SK-N-MC (cell line): ENCODE data around the gene GRB7.

Source experiments
- DNase-seq: peaks from one replicate; pipeline ENCODE4 v3.0.0-alpha.2; 2011; ENCODE audit warnings: low read depth, low spot score
- H3K27ac ChIP-seq: fragments of 200-600 bp; sonication (generic); 2 replicates; pipeline ENCODE4 v1.5.1; 2016; ENCODE audit warnings: mixed run types
- H3K36me3 ChIP-seq: fragments of 200-600 bp; sonication (generic); 2 replicates; pipeline ENCODE4 v1.6.1; 2017; ENCODE audit warnings: antibody characterized with exemption, low read length, mixed read lengths; ENCODE audit not compliant: insufficient read depth
- H3K4me3 ChIP-seq: fragments of 200-600 bp; sonication (generic); 2 replicates; pipeline ENCODE4 v1.5.1; 2016
- H3K9ac ChIP-seq: fragments of 200-600 bp; sonication (generic); 2 replicates; pipeline ENCODE4 v1.8.0; 2017; ENCODE audit warnings: mixed run types, mixed read lengths; ENCODE audit not compliant: insufficient read length
- H3K9me3 ChIP-seq: fragments of 200-600 bp; sonication (generic); 2 replicates; pipeline ENCODE4 v1.6.1; 2017; ENCODE audit warnings: low read depth, mild to moderate bottlenecking, antibody characterized with exemption, low read length, moderate library complexity, mixed read lengths
- EZH2 ChIP-seq: fragments of 200-600 bp; sonication (generic); IDR thresholded peaks from one replicate; pipeline ENCODE4 v1.6.1; 2017; ENCODE audit warnings: antibody characterized with exemption
- FOXP2 ChIP-seq: optimal IDR thresholded peaks from 2 replicates; pipeline ENCODE3; 2011; ENCODE audit warnings: mild to moderate bottlenecking, moderate library complexity; ENCODE audit not compliant: insufficient read depth; ENCODE audit errors: extremely low read length, control extremely low read depth
- POLR2AphosphoS5 ChIP-seq: IDR thresholded peaks from 2 replicates; pipeline ENCODE4 v1.6.1; 2012; ENCODE audit warnings: mild to moderate bottlenecking, low read depth, low read length, borderline replicate concordance

GRB7 gene

DNA sequence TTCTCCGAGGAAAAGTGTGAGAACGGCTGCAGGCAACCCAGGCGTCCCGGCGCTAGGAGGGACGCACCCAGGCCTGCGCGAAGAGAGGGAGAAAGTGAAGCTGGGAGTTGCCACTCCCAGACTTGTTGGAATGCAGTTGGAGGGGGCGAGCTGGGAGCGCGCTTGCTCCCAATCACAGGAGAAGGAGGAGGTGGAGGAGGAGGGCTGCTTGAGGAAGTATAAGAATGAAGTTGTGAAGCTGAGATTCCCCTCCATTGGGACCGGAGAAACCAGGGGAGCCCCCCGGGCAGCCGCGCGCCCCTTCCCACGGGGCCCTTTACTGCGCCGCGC, 38.0 kb upstream of the GRB7 start, which contains the start of gene ERBB2:
Gene ERBB2 (plus strand): TSS at position 247 of the 330 bp plus-strand sequence. CDS start 175 bp downstream, outside the sequence.
- no peaks in the 10 kb centered on the region for H3K9me3 ChIP-seq
- peak within 1 kb of the TSS; percentile 92 for H3K4me3 ChIP-seq
- peak; percentile 26 for DNase-seq
- TF ChIP-seq FOXP2 = no peak
- peak; percentile 68 for TF ChIP-seq POLR2AphosphoS5
- no peaks in the 10 kb centered on the region for H3K36me3 ChIP-seq
- peak within 1 kb of the TSS; percentile 84 for H3K9ac ChIP-seq
- H3K27ac ChIP-seq = no peak within 1 kb of the TSS

DNA sequence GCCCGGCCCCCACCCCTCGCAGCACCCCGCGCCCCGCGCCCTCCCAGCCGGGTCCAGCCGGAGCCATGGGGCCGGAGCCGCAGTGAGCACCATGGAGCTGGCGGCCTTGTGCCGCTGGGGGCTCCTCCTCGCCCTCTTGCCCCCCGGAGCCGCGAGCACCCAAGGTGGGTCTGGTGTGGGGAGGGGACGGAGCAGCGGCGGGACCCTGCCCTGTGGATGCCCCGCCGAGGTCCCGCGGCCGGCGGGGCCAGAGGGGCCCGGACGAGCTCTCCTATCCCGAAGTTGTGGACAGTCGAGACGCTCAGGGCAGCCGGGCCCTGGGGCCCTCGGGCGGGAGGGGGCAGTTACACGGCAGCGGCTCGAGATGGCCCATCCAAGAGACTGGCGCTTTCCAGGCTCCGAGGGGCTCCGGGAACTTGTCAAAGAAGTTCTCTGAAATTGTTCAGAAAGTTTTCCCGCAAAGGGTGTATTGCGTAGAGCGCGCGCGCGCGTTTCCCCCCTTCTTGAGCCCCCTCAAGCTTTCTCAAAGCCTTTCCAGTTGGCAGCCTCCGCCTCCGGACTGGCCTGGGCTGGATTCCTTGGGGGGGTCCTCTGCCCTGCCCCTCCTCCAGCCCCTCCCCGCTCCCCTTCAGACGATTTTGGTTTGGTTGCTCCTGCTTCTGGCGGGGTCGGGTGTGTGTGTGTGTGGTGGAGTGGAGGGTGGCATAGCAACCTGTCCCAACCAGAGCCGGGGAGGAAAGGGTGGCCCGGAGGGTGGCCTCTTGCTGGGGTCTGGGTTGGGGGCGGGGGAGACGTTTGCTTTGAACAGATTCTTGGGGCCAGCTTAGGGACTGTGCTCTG, 37.4 kb upstream of the GRB7 start:
- Histone ChIP-seq H3K4me3 (peak overlapping the region; percentile 92), H3K27ac (no peak overlapping the region)

DNA sequence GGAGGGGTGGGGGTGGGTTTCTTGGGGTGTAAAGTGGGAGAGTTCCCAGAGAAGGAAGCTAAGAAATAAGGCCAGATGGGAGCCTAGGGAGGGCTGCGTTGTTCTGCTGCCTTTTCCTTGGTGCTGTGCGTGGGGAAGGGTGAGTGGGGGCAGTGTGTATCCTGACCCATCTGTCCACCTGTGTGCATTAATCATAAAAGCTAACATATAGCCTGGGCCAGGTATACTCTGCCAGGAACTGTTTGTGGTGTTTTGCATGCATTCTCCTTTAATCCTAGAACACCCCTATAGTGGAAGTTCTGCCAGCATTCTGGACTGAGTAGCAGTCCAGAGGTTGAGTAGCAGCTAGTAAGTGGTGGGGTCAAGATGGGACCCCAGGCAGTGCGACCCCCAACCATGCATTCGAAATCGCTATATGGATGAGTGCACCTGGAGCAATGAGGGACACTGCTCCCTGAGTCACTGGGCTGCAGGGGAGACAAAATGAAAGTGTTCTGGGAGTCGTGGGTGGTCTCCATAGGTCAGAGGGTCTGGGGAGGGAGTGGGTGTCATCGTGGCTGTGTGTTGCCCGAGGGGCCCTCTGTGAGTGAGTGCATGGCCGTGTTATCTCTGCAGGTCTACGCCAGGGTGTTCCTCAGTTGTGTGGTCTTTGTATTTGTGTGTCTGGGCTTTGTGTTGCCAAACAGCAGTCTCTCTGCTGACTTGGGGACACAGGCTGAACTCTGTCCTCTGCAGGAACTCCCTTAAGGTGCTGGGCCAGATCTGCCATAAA, 36.5 kb upstream of the GRB7 start:
- no peaks in the 10 kb centered on the region for H3K36me3 ChIP-seq
- H3K9me3 ChIP-seq = no peaks in the 10 kb centered on the region
- H3K4me3 ChIP-seq = peak overlapping the region; percentile 92
- DNase-seq = no peak
- peak overlapping the region; percentile 84 for H3K9ac ChIP-seq
- TF ChIP-seq FOXP2 = no peak
- no peak for TF ChIP-seq EZH2
- TF ChIP-seq POLR2AphosphoS5 = no peak
- no peak overlapping the region for H3K27ac ChIP-seq

More for the DNA sequence above, 37.4 kb upstream of the GRB7 start:
- no peak for TF ChIP-seq POLR2AphosphoS5
- TF ChIP-seq EZH2 = no peak
- no peak for TF ChIP-seq FOXP2
- H3K9me3 ChIP-seq = no peaks in the 10 kb centered on the region
- no peak for DNase-seq
- H3K36me3 ChIP-seq = no peaks in the 10 kb centered on the region
- peak overlapping the region; percentile 84 for H3K9ac ChIP-seq

DNA sequence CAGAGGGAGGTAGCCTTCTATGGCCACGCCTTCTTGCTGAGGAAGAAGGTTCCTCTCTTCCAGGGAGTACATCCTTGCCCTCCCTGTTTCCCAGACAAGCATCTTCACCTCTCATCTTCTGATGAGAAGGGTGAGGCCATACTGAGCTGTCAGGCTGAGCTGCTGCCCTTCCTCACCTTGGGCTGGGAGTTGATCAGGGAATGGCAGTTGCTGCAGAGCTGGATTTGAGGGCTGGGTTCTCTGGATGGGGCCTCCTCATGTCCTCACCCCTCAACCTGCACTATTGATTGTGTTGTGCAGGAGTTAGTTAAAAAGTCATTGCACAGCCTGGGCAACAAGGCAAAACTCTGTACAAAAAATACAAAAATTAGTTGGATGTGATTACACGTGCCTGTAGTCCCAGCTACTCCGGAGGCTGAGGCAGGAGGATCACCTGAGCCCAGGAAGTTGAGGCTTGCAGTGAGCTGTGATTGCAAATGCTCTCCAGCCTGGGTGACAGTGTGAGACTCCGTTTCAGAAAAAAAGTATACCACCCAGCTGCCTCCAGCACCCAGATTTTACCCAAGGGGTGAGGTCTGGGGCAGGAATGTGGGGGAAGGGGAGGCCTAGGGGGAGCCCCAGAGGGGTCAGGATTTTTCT, 35.8 kb upstream of the GRB7 start:
- no peak overlapping the region for H3K4me3 ChIP-seq
- TF ChIP-seq FOXP2 (no peak), POLR2AphosphoS5 (no peak), EZH2 (no peak)
- no peak overlapping the region for H3K27ac ChIP-seq
- no peaks in the 10 kb centered on the region for H3K9me3 ChIP-seq
- no peak overlapping the region for H3K9ac ChIP-seq
- no peaks in the 10 kb centered on the region for H3K36me3 ChIP-seq
- no peak for DNase-seq

DNA sequence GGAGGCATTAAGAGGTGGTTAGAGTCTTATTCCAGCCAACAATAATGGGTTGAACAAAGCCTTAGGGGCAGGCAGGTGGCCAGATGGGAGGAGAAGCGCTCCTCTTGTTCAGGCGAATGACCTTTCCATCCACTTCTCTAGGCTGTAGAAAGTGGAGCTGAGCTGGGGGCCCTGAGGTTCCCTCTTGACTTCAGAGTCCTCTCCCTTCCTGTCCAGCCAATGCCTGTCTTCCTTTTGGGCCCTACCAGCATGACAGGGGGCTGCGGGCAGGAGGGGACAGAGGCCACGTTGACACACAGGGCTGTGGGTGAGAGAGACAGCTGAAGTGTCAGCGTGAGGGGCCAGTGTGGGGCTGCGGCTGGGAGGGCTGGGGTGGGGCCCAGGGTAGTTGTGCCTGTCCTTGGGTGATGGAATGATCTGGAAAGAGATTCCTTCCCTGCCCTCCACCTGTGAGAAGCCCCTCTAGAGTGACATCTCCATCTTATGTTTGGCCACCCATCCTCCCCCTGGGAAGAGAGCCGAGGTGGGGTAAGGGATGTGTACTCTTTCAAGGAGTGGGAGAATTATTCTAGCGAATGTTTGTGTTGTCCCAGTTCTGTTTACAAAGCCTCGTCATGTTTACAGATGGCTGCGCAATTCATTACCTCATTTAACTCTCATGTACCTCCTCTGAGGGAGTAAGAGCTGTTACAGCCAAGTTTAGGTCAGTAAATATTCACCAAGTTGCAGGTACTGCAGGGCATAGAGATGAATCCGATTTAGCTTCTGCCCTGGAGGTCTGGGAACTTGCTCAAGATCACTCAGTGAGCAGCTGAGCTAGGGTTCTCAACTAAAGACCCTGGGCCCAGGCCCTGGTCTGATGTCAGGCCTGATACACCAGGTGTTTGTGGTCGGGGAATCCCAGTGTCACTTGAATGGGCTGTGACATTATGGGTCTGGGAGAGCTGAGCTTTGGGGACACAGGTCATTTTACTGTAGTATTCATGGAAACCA, 34.5 kb upstream of the GRB7 start:
- Histone ChIP-seq H3K9ac (no peak overlapping the region), H3K4me3 (no peak overlapping the region), H3K36me3 (no peaks in the 10 kb centered on the region; the same call in 1 of the 2 replicates), H3K9me3 (no peaks in the 10 kb centered on the region), H3K27ac (no peak overlapping the region)
- no peak for DNase-seq
- no peak for TF ChIP-seq EZH2
- no peak for TF ChIP-seq FOXP2
- no peak for TF ChIP-seq POLR2AphosphoS5

DNA sequence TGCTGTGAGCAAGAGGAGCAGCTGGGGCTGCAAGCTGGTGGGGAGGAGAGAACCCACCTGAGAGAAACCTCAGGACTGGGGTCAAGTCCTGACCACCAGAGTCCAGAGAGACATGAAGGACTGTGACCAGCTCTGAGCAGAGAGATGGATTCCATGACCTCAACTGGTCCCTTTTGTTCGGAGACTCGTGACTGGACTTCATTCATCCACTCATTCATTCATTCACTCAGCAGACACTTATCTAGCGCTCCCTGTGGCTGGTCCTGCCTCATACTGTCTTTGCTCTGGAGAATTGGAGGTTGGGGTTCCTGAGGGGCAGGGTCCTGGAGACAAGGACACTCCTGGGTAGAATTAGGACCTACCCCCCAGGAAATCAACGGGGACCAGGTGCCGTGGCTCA, 33.8 kb upstream of the GRB7 start:
- TF ChIP-seq FOXP2 = no peak
- no peak for TF ChIP-seq EZH2
- TF ChIP-seq POLR2AphosphoS5 = no peak
- H3K9me3 ChIP-seq = no peaks in the 10 kb centered on the region

DNA sequence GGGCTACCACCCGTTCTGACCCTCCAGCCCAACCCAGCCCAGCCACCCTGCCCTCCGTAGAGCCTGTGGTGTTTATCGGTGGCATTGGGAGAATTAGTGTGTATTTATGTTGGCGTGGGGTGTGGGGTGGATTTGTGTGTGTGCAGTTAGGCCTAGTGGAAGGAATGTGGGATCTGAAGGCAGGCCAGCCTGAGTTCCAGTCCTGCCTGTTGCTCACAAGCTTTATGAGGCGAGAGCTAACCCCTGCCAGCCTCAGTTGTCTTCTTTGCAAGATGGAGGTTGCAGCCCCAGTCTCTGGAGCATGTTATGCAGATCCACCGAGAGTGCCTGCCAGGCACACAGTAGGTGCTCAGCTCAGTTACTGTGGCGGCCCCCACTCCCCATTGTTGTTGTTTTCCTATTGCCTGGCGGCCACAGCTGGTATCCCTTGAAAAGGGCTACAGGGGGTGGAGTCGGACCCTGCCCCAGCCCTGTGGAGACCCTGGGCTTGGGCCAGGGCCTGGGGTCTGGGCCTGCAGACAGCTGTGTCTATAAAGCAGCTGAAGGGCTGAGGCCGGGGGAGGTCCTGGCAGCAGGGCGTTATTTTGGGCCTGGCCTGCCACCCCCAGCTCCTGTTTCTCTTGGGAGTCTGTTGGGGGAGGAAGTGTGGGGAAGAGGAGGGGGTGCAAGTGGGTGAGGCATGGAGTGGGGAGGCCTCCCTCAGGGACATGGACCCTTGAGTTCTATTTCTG, 32.8 kb upstream of the GRB7 start:
- no peak overlapping the region for H3K9ac ChIP-seq
- no peaks in the 10 kb centered on the region; the same call in 1 of the 2 replicates for H3K36me3 ChIP-seq
- DNase-seq = no peak
- no peak for TF ChIP-seq FOXP2
- TF ChIP-seq EZH2 = no peak
- no peak for TF ChIP-seq POLR2AphosphoS5
- no peaks in the 10 kb centered on the region for H3K9me3 ChIP-seq
- H3K27ac ChIP-seq = no peak overlapping the region
- H3K4me3 ChIP-seq = no peak overlapping the region

More for the DNA sequence above, 33.8 kb upstream of the GRB7 start:
- Histone ChIP-seq H3K4me3 (no peak overlapping the region), H3K36me3 (no peaks in the 10 kb centered on the region; the same call in 1 of the 2 replicates), H3K9ac (no peak overlapping the region), H3K27ac (no peak overlapping the region)
- DNase-seq = no peak
